NB4 (cell line): Measurements from ENCODE around the gene RAB34.

Experiments used
- CTCF ChIP-seq: IDR thresholded peaks from one replicate; pipeline ENCODE4 v1.5.1; 2012; ENCODE audit warnings: low read depth, low read length
- MAX ChIP-seq: IDR thresholded peaks from 2 replicates; pipeline ENCODE4 v1.6.1; 2011; ENCODE audit warnings: low read depth, low read length
- POLR2A ChIP-seq: IDR thresholded peaks from 2 replicates; pipeline ENCODE4 v1.6.1; 2011; ENCODE audit warnings: mild to moderate bottlenecking; ENCODE audit not compliant: insufficient read length; ENCODE audit errors: extremely low read depth

GRCh38 chr17:28684963-28685362 is 32.7 kb downstream of the RAB34 start:
- TF ChIP-seq CTCF (no peak), POLR2A (no peak), MAX (no peak)
